Activated naive CD8-positive, alpha-beta T cell treated with anti-CD3 and anti-CD28 coated beads, Interleukin-2, amount 50 U/mL, for 24 hours (primary cell): Measurements from ENCODE around the gene KATNAL2.

Experiments
- ATAC-seq: fragments of 150-1000 bp; cut with Tn5 transposase; one replicate; pipeline ENCODE4 v1.10.0; 2021
- DNase-seq: peaks from one replicate; pipeline ENCODE4 v3.0.0; 2021
- H3K27ac Mint-ChIP-seq: one replicate; pipeline ENCODE4 v1.8.0; 2021; ENCODE audit warnings: mild to moderate bottlenecking, mixed read lengths
- H3K27me3 Mint-ChIP-seq: one replicate; pipeline ENCODE4 v1.8.0; 2021; ENCODE audit warnings: mixed read lengths
- H3K36me3 Mint-ChIP-seq: one replicate; pipeline ENCODE4 v1.8.0; 2021; ENCODE audit warnings: low read depth, mixed read lengths
- H3K4me1 Mint-ChIP-seq: one replicate; pipeline ENCODE4 v1.8.0; 2021; ENCODE audit warnings: mixed read lengths
- H3K4me3 Mint-ChIP-seq: one replicate; pipeline ENCODE4 v1.8.0; 2021; ENCODE audit warnings: mild to moderate bottlenecking, moderate library complexity, mixed read lengths
- H3K9me3 Mint-ChIP-seq: one replicate; pipeline ENCODE4 v1.8.0; 2021; ENCODE audit warnings: mixed read lengths

KATNAL2 gene

DNA sequence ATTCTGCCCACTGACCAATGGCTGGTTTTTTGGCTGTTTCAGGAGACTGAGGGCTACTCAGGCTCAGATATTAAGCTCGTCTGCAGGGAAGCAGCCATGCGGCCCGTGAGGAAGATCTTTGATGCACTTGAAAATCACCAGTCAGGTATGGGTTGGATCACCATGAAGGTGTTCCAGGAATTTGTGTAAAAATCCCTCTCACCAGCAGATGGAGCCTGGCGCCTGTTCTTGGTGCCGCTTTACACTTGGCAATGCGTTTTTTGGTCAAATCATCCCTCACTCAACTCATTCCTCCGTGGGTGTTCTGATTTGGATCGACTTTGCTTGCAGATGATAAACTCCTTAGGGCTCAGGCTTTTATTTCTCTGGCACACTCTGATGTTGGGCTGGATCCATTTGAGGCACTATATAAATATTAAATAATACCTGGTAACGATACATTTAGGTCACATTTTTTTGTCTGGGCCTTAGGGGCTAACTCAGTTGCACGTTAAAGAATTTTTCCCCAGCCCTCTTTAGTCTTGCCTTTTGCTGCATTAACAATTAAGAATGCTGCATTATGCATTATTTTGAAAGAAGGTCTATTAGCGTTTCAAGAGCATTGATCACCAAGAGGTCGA, 182.9 kb downstream of the KATNAL2 start:
- no peak overlapping the region for H3K4me3 Mint-ChIP-seq
- H3K36me3 Mint-ChIP-seq, result peaks cover 3% of the 10 kb centered on the region
- no peaks in the 10 kb centered on the region for H3K27me3 Mint-ChIP-seq
- H3K9me3 Mint-ChIP-seq, result no peaks in the 10 kb centered on the region
- DNase-seq (peak; percentile 56), ATAC-seq (peak; percentile 68)
- no peak overlapping the region for H3K27ac Mint-ChIP-seq
- no peaks in the 10 kb centered on the region for H3K4me1 Mint-ChIP-seq

DNA sequence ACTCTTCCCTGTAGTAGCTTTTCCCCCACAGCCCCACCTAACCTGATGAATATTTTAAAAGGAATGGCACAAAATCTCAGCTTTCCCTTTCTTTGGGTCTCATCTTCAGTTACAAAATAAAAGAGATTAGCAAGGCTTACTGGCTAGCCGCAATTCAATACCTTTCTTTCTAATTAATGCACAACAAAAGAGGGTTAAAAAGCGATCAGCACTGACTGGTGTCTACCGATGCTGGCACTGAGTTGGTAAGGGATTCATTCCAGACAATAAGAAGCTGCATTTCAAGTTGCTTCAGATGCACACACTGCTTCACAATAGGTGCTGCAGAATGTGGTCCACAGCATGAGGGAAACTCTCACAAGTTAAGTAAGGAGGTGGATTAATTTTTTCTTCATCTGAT, 191.0 kb downstream of the KATNAL2 start:
- Mint-ChIP-seq H3K4me3 (no peak overlapping the region), H3K9me3 (no peaks in the 10 kb centered on the region), H3K36me3 (peaks cover 19% of the 10 kb centered on the region), H3K4me1 (no peaks in the 10 kb centered on the region), H3K27me3 (no peaks in the 10 kb centered on the region), H3K27ac (no peak overlapping the region)
- no peak for DNase-seq
- no peak for ATAC-seq

- Mint-ChIP-seq H3K27me3 (no peaks in the 10 kb centered on the region), H3K4me3 (no peak overlapping the region), H3K4me1 (no peaks in the 10 kb centered on the region), H3K27ac (no peak overlapping the region), H3K36me3 (peaks cover 25% of the 10 kb centered on the region), H3K9me3 (no peaks in the 10 kb centered on the region)
- DNase-seq (no peak), ATAC-seq (no peak)
Measured at GRCh38 chr18:47108998-47109405, 191.6 kb downstream of the KATNAL2 start.

DNA sequence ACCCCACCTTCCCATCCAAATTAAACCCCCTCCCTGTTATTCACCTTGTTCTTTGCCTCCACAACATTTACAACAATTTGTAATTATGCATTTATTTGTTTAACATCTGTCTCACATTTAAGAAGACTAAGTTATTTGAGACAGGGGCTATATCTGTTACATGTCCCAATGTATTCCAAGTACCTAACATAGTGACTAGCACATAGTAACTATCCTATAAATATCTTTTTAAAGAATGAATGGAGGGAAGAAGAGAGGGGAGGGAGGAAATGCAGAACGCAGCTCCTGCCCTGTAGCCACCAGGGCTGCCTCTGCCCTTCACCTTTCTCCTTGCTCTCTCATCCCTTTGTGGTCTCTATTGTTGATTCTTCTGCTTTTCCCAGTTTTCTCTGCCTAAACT, 192.3 kb downstream of the KATNAL2 start:
- peaks cover 25% of the 10 kb centered on the region for H3K36me3 Mint-ChIP-seq

GRCh38 chr18:47110492-47111274, 193.3 kb downstream of the KATNAL2 start:
- Mint-ChIP-seq H3K27ac (no peak overlapping the region), H3K4me3 (no peak overlapping the region), H3K36me3 (peaks cover 25% of the 10 kb centered on the region), H3K4me1 (no peaks in the 10 kb centered on the region), H3K9me3 (no peaks in the 10 kb centered on the region), H3K27me3 (no peaks in the 10 kb centered on the region)
- no peak for ATAC-seq
- no peak for DNase-seq

More for the DNA sequence above, 192.3 kb downstream of the KATNAL2 start:
- Mint-ChIP-seq H3K27me3 (no peaks in the 10 kb centered on the region), H3K27ac (no peak overlapping the region), H3K9me3 (no peaks in the 10 kb centered on the region), H3K4me1 (no peaks in the 10 kb centered on the region), H3K4me3 (no peak overlapping the region)
- ATAC-seq (no peak), DNase-seq (no peak)

GRCh38 chr18:47113796-47114540, 196.6 kb downstream of the KATNAL2 start:
- no peak for DNase-seq
- Mint-ChIP-seq H3K27me3 (no peaks in the 10 kb centered on the region), H3K4me3 (no peak overlapping the region), H3K4me1 (no peaks in the 10 kb centered on the region), H3K36me3 (peaks cover 35% of the 10 kb centered on the region), H3K27ac (no peak overlapping the region), H3K9me3 (no peaks in the 10 kb centered on the region)
- no peak for ATAC-seq

DNA sequence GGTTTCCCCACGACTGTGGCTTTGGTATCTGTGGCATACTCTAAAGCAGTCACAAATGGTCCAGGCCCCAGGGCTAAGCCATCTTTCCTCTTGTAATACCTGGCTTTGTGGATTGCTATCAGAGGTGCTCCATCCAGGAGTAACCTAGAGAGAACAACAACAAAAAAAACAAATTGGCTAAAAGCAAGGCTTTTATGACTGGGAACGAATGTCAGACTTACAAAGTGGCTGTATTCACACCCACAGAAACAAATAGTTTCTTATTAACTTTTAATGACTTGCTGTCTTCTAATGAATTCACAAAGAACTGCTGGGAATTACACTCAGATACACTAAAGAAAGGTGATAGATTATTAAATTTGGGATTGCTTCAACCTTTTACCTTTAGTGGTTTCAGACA, 197.8 kb downstream of the KATNAL2 start:
- Mint-ChIP-seq H3K27ac (no peak overlapping the region), H3K4me1 (peaks cover 3% of the 10 kb centered on the region), H3K36me3 (peaks cover 47% of the 10 kb centered on the region), H3K27me3 (no peaks in the 10 kb centered on the region), H3K9me3 (no peaks in the 10 kb centered on the region), H3K4me3 (no peak overlapping the region)
- DNase-seq (no peak), ATAC-seq (no peak)

DNA sequence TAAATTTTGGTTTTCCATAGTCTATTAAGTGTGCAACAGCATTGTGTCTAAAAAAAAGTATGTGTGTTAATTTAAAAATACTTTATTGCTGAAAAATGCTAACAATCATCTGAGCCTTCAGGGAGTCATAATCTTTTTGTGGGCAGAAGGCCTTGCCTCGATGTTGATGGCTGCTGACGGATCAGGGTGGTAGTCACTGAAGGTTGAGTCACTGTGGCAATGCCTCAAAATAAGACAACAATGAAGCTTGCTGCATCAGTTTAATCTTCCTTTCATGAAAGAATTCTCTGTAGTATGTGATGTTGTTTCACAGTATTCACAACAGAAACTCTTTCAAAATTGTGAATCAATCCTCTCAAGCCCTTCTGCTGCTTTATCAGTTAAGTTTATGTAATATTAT, 201.6 kb downstream of the KATNAL2 start:
- Mint-ChIP-seq H3K36me3 (peaks cover 42% of the 10 kb centered on the region), H3K27ac (no peak overlapping the region), H3K27me3 (no peaks in the 10 kb centered on the region), H3K4me3 (no peak overlapping the region), H3K4me1 (peaks cover 20% of the 10 kb centered on the region), H3K9me3 (no peaks in the 10 kb centered on the region)
- DNase-seq (no peak), ATAC-seq (no peak)

DNA sequence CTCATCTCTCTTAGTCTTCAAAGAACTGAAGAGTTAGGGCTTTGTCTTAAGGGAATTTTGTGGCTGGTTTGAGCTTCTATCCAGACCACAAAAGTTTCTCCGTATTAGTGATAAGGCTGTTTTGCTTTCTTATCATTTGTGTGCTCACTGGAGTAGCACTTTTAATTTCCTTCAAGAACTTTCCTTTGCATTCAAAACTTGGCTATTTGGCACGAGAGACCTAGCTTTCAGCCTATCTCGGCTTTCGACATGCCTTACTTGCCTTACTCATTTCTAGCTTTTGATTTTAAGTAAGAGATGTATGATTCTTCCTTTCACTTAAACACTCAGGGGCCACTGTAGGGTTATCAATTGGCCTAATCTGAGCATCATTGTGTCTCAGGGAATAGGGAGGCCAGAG, 203.0 kb downstream of the KATNAL2 start:
- Mint-ChIP-seq H3K36me3 (peaks cover 44% of the 10 kb centered on the region), H3K27ac (peak overlapping the region; percentile 13), H3K27me3 (no peaks in the 10 kb centered on the region), H3K9me3 (no peaks in the 10 kb centered on the region), H3K4me1 (peaks cover 20% of the 10 kb centered on the region), H3K4me3 (no peak overlapping the region)
- ATAC-seq, result peak; percentile 83
- DNase-seq, result no peak

GRCh38 chr18:47121146-47121545, 203.7 kb downstream of the KATNAL2 start:
- Mint-ChIP-seq H3K36me3 (peaks cover 42% of the 10 kb centered on the region), H3K27ac (no peak overlapping the region), H3K4me1 (peaks cover 20% of the 10 kb centered on the region), H3K27me3 (no peaks in the 10 kb centered on the region), H3K4me3 (no peak overlapping the region), H3K9me3 (no peaks in the 10 kb centered on the region)
- DNase-seq (no peak), ATAC-seq (no peak)

DNA sequence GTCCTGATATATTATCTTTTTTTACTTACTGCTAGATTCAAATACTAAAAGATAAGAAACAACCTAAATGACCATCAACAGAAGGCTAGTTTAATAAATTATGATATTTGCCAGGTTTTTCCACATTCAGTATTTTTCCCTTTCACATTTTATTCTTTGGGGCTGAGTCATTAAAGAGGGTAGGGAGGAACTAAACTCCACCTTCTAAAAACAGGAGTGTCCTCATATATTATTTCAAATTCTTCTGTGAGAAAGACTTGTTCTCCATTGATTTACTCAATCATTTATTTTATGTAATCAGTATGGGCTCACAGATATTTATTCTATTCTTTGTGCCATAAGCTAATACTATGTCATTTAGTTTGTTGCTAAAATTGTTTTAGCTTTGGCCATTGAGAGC, 223.9 kb downstream of the KATNAL2 start:
- H3K27ac Mint-ChIP-seq, result no peak overlapping the region

DNA sequence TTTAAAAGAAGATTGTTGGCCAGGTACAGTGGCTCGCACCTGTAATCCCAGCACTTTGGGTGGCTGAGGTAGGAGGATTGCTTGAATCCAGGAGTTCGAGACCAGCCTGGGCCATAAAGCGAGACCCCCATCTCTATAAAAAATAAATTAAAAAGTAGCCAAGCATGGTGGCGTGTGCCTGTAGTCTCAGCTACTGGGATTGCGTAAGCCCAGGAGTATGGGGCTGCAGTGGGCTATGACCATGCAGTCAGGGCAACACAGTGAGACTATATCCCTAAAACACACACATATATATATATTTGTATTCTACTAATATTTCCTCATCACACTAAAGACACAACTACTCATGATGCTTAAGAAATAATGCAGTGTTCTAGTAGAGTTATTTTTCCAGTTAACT, 225.8 kb downstream of the KATNAL2 start:
- Mint-ChIP-seq H3K4me3 (no peak overlapping the region), H3K27ac (no peak overlapping the region), H3K27me3 (no peaks in the 10 kb centered on the region), H3K4me1 (peaks cover 18% of the 10 kb centered on the region), H3K36me3 (peaks cover 19% of the 10 kb centered on the region), H3K9me3 (no peaks in the 10 kb centered on the region)
- ATAC-seq, result no peak
- DNase-seq, result no peak

More for the DNA sequence above, 223.9 kb downstream of the KATNAL2 start:
- no peak overlapping the region for H3K4me3 Mint-ChIP-seq
- no peaks in the 10 kb centered on the region for H3K9me3 Mint-ChIP-seq
- no peak for DNase-seq
- no peaks in the 10 kb centered on the region for H3K27me3 Mint-ChIP-seq
- H3K4me1 Mint-ChIP-seq, result peaks cover 9% of the 10 kb centered on the region
- no peak for ATAC-seq
- H3K36me3 Mint-ChIP-seq, result peaks cover 23% of the 10 kb centered on the region

GRCh38 chr18:47143899-47144485, 226.6 kb downstream of the KATNAL2 start:
- Mint-ChIP-seq H3K27ac (no peak overlapping the region), H3K4me1 (peaks cover 25% of the 10 kb centered on the region)

GRCh38 chr18:47146206-47146605, 228.8 kb downstream of the KATNAL2 start:
- Mint-ChIP-seq H3K4me1 (peaks cover 41% of the 10 kb centered on the region), H3K4me3 (no peak overlapping the region), H3K9me3 (no peaks in the 10 kb centered on the region), H3K36me3 (peaks cover 12% of the 10 kb centered on the region), H3K27me3 (no peaks in the 10 kb centered on the region), H3K27ac (no peak overlapping the region)
- DNase-seq (no peak), ATAC-seq (no peak)

More at GRCh38 chr18:47143899-47144485, 226.6 kb downstream of the KATNAL2 start:
- Mint-ChIP-seq H3K9me3 (no peaks in the 10 kb centered on the region), H3K27me3 (no peaks in the 10 kb centered on the region), H3K4me3 (no peak overlapping the region), H3K36me3 (peaks cover 20% of the 10 kb centered on the region)
- no peak for ATAC-seq
- no peak for DNase-seq
